HG02759 (cell line): ENCODE measurements around the gene WDR90.
"Not testable (repeated sequence)": the region's sequence is repeated elsewhere in the genome, so short reads cannot be mapped to it uniquely, and the experiment has no call there.

ENCODE experiments used
- ATAC-seq: cut with Tn5 transposase; IDR thresholded peaks from one replicate; pipeline ENCODE4 v1.9.1; 2021; ENCODE audit warnings: mild to moderate bottlenecking, moderate library complexity; ENCODE audit not compliant: unreplicated experiment

WDR90 gene

DNA sequence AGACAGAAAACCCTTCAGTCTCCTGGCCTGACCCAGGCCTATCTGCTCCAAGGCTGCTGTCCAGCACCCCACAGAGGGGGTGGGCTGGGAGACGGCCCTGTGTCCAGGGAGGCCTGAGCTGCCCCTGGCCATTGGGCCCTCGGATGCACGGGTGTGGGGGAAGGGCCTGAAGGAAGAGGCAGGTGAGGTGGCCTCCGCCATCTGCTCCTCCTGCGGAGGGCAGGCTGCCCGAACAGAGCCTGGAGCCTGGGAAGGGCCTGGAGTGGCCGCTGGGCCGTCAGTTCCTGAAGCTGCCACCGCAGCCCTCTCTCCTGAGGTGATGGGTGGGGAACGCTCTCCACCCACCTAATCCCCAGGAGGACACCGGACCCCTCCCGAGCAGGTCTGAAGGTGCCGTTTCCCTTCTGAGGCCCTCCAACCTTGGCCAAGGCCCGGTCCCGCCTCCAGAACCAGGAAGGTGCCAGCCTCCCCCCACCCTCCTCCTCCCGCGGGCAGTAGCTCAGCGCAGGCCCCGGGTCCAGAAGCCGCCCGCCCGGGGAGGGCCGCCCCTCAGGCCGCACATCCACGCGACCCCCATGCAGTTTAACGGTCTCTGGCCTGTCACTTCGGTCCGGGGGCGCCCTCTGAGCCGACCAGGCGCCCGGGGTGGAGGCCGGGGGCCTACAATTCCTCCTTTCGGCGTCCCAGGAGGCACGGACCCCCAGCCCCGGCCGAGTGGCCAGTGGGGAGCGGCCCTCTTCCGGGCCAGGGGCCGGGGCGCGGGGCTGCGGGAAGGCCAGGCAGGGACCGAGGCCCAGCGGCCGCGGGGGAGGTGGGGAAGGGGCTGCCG lies 55.6 kb downstream of the WDR90 start:
- no peak for ATAC-seq

DNA sequence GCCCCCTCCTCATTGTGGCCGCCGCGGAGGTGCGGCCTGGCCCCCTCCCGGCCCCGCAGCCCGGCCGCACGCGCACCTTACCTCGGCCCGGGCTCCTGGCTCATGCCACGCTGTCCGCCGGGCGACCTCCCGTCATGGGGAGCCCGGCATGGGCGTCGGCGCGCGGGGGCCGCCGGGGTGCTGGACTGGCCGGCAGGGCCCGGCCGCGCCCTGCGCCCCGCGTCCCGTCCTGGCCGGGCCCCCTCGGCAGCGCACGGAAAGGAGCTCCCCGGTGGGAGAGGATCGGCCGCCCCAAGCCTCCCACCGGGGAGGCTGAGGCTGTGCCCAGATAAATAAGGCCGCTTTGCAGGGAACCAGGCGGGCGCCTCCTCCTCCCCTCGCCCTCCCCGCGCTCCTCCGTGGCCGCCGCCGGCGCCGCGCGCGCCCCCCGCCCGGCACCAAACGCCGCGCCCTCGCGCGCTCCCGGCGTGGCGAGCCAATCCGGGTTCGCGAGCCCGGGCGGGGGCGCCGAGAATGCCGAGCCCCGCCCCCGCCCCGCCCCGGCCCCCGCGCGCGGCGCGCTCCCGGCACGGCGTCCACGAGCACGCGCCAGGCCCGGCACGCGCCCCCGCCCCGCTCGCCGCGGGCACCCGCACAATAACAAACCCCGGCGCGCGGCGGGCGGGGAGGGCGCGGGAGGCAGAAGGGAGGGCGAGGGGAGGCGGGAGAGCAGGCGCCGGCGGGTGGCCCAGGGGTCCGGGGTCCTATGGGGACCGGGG lies 56.4 kb downstream of the WDR90 start, which contains the start of gene FBXL16:
Gene FBXL16, minus strand, starts transcription at position 371 of the 758 bp plus-strand sequence. CDS start 8,396 bp downstream, outside the sequence.
- no peak for ATAC-seq

DNA sequence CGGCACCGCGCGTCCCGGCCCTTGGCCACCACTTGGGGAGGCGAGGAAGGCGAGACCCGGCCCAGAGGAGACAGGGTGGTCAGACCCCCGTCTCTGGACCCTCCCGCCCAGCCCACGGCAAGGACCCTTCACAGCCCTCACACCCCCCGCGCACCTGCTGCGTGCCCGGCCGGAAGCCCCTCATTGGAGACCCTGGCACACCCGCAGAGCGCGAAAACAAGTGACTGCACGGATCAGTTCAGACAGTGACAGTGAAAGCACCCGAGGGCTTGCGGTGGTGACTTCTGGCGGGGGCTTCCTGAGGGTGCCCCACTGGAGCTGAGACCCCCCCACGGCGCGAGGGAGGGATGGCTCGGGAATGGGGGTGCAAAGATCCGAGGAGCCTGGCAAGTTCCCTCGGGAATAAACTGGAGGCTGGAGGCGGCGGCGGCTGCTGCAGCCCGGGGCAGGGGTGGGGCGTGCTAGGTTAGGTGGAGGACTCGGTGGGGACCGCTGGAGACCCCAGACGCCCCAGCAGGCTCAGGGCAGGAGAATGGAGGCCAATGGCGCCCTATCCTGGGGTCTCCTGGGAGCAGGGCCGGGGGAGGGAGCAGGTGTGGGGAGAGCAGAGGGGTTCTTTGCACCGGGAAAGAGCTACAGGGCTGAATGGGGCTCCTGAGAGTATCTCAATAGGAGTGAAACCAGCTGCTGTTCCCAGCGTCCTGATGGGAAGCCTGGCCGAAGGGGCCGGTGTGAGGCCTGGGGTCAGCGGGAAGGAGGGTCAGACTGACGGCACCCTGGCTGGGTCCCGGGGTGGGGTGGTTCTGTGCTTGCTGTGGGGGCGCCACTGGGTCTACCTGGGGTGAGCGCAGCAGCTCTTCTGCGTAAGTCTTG lies 57.3 kb downstream of the WDR90 start:
- ATAC-seq = no peak

DNA sequence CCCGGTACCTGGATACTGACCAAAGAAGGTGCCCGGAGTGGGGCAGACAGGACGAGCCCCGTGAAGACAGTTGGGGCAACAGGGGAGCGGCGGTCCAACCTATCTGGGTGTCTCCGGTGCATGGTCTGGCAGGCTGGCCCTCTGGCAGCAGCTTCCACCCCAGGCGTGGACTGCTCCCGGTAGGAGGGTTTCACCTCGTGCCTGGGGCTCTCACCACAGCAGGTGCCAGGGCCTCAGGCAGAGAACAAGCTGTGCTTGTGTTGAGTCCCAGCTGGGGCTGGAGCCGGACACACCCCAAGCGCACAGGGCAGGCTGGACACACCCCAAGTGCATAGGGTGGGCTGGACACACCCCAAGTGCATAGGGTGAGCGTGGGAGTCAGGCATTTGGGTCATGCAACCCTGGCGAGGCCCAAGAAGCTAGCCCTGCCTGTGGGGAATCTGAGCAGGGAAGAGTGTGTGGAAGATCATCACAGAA lies 57.9 kb downstream of the WDR90 start:
- no peak for ATAC-seq

- no peak for ATAC-seq
Measured at GRCh38 chr16:708019-708418, 58.9 kb downstream of the WDR90 start.

DNA sequence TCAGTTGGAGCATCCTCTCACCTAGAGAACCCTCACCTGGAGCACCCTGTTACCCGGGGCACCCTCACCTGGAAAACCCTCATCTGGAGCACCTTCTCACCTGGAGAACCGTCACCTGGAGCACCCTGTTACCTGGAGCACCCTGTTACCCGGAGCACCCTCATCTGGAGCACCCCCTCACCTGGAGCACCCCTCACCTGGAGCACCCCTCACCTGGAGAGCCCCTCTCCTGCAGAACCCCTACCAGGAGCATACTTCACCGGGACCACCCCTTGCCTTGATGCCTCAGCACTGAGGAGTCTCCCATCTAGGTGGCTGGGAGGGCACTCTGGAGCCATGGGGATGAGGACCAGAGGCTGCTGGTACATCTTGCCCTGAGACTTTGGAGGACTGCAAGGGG lies 59.8 kb downstream of the WDR90 start:
- ATAC-seq = no peak

- no peak for ATAC-seq
Measured at GRCh38 chr16:709566-710499, 60.7 kb downstream of the WDR90 start.

- ATAC-seq = no peak
Measured at GRCh38 chr16:710500-711075, 61.4 kb downstream of the WDR90 start.

DNA sequence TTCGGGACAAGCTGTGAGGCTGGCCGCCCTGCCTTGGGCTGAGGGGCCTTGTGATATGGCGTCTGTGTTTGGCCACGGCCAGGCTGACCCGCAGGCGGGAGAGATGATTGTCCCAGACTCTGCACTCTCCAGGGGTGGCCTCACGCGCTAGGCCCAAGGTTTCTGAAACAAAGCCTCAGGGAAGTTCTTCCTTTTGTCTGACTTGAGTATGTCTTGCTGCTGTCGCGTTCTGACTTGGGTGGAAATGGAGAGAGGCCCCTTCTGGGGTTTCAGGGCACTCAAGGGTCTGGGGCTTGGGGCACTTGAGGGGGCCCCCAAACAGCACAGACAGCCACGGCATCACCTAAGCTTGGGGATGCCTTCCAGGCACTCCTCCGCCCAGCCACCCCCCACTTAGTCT lies 61.9 kb downstream of the WDR90 start:
- no peak for ATAC-seq

DNA sequence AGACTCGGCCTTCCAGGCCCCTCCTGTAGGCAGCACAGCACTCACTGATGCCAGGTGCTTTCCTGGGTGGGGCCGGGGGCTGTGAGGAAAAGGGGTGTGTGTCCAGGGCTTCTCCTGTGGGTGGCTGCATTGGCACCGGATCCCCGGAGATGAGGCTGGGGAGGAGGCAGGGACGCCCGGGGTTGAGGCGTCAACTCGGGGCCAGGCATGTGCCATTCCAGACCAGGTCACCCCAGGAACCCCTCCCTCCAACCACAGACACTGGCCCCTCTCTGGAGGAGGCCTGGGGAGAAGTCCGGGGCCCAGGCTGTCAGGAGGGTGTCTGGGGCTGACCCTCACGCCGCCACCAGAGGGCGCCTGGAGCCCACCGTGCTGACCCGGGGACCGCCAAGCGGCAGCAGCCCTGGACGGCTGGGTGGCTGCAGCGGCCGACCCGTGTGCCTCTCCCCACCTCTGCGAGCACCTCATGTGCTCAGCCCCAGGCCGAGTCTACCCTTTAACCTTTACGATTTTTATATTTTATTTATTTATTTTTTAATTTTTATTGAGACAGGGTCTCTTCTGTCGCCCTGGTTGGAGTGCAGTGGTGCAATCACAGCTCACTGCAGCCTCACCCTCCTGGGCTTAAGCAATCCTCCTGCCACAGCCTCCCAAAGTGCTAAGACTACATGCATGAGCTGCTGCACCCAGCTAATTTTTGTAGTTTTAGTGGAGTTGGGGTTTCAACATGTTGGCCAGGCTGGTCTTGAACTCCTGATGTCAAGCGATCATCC lies 62.6 kb downstream of the WDR90 start:
- no peak for ATAC-seq

GRCh38 chr16:712740-713250 lies 63.6 kb downstream of the WDR90 start:
- ATAC-seq = not testable (repeated sequence)

DNA sequence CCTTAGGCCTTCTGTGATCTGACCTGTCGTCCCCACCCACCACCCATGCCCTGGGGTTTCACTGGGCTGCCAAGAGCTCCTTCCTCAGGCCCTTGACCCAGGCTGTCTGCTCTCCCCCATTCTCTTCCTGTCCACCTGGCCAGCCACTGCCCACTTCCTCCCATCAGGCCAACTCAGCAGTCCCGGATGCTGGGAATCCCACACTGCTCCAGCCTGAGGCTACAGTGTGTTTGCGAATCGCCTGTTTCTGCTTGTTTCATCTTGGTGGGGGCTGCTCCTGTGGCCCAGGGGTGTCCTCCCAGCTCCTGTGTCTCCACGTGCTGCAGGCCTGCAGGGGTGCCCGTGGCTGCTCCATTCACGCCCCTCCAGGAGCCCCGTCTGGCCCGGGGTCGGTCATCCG lies 64.9 kb downstream of the WDR90 start:
- no peak for ATAC-seq

- ATAC-seq = peak; percentile 84
Measured at GRCh38 chr16:714558-715476, 65.7 kb downstream of the WDR90 start, which contains the start of gene METRN. Gene METRN (plus strand): TSS chr16:715118. CDS start chr16:715290, 172 bp downstream.

- ATAC-seq = peak; percentile 12
Measured at GRCh38 chr16:715477-716199, 66.5 kb downstream of the WDR90 start.

- no peak for ATAC-seq
Measured at GRCh38 chr16:716200-716568, 67.0 kb downstream of the WDR90 start.

- ATAC-seq = no peak
Measured at GRCh38 chr16:716768-717325, 67.7 kb downstream of the WDR90 start.
